ENCODE measurements around the gene AURKAIP1. TPM values are rescaled to one million over a fixed set of nuclear protein-coding genes. Genes with fewer than 3 reads are reported as not detected.

Gene AURKAIP1
- 103 to 195 TPM (median 175 TPM) in 5 replicates for total RNA-seq (2022; extraction: Qiagen RNA extraction)

GRCh38 chr1:1374929-1375662 lies at the start of gene AURKAIP1:
Gene AURKAIP1 (minus strand): TSS chr1:1375207. CDS start chr1:1374756, 451 bp downstream.

GRCh38 chr1:1421147-1421906 lies 46.3 kb upstream of the AURKAIP1 start, which contains the start of gene ANKRD65:
Gene ANKRD65 (minus strand): TSS chr1:1421276. CDS start chr1:1421005, 271 bp downstream.

GRCh38 chr1:1406821-1407635 lies 32.0 kb upstream of the AURKAIP1 start, which contains the start of gene MRPL20:
Gene MRPL20 (minus strand): TSS chr1:1407293. CDS start chr1:1407217, 76 bp downstream.

GRCh38 chr1:1399187-1399871 lies 24.3 kb upstream of the AURKAIP1 start, which contains the start of gene CCNL2:
Gene CCNL2 (minus strand): TSS chr1:1399335. CDS start chr1:1399306, 29 bp downstream.

GRCh38 chr1:1358433-1359271 lies 16.4 kb downstream of the AURKAIP1 start, which contains the start of gene MXRA8:
Gene MXRA8 (minus strand): TSS chr1:1358555. CDS start chr1:1358504, 51 bp downstream.

GRCh38 chr1:1349256-1350012 lies 25.6 kb downstream of the AURKAIP1 start, which contains the start of gene DVL1:
Gene DVL1 (minus strand): TSS chr1:1349418. CDS start chr1:1349065, 353 bp downstream.

GRCh38 chr1:1331068-1331965 lies 43.7 kb downstream of the AURKAIP1 start, which contains the start of gene TAS1R3:
Gene TAS1R3 (plus strand): TSS chr1:1331280. CDS start chr1:1331346, 66 bp downstream.

GRCh38 chr1:1324524-1325287 lies 50.3 kb downstream of the AURKAIP1 start, which contains the start of the genes CPTP and INTS11:
Gene CPTP (plus strand): TSS chr1:1324802. CDS start chr1:1326911, 2,109 bp downstream.
Gene INTS11 (minus strand): TSS chr1:1324660. CDS start chr1:1324608, 52 bp downstream.

Other genes starting within 250 kb of the AURKAIP1 start
- not detected in 5 replicates for gene TTLL10, start 201.3 kb downstream of the AURKAIP1 start, total RNA-seq (2022; extraction: Qiagen RNA extraction)
- 0.11 to 0.25 TPM (median 0.15 TPM) in 3 of 5 replicates, not detected in the others for gene TNFRSF18, start 168.6 kb downstream of the AURKAIP1 start, total RNA-seq (2022; extraction: Qiagen RNA extraction)
- 0.07 to 0.18 TPM (median 0.13 TPM) in 4 of 5 replicates, not detected in the other for gene TNFRSF4, start 161.1 kb downstream of the AURKAIP1 start, total RNA-seq (2022; extraction: Qiagen RNA extraction)
- gene SDF4, start 143.2 kb downstream of the AURKAIP1 start, total RNA-seq (2022; extraction: Qiagen RNA extraction), result 108 to 138 TPM (median 133 TPM) in 5 replicates
- gene B3GALT6, start 143.0 kb downstream of the AURKAIP1 start, total RNA-seq (2022; extraction: Qiagen RNA extraction), result 10.8 to 22.2 TPM (median 19.5 TPM) in 5 replicates
- gene C1QTNF12, start 128.5 kb downstream of the AURKAIP1 start, total RNA-seq (2022; extraction: Qiagen RNA extraction), result 1.4 to 2.3 TPM (median 1.8 TPM) in 5 replicates
- 38.8 to 48.3 TPM (median 46.8 TPM) in 5 replicates for gene UBE2J2, start 101.4 kb downstream of the AURKAIP1 start, total RNA-seq (2022; extraction: Qiagen RNA extraction)
- 0.70 to 1.7 TPM (median 1.3 TPM) in 5 replicates for gene SCNN1D, start 94.8 kb downstream of the AURKAIP1 start, total RNA-seq (2022; extraction: Qiagen RNA extraction)
- 10.6 to 21.4 TPM (median 20.6 TPM) in 5 replicates for gene ACAP3, start 67.3 kb downstream of the AURKAIP1 start, total RNA-seq (2022; extraction: Qiagen RNA extraction)
- 17.0 to 27.7 TPM (median 26.5 TPM) in 5 replicates for gene PUSL1, start 66.6 kb downstream of the AURKAIP1 start, total RNA-seq (2022; extraction: Qiagen RNA extraction)
- 42.4 to 66.0 TPM (median 63.3 TPM) in 5 replicates for gene INTS11, start 50.5 kb downstream of the AURKAIP1 start, total RNA-seq (2022; extraction: Qiagen RNA extraction)
- gene CPTP, start 50.4 kb downstream of the AURKAIP1 start, total RNA-seq (2022; extraction: Qiagen RNA extraction), result 15.8 to 23.0 TPM (median 21.1 TPM) in 5 replicates
- 0.12 to 0.17 TPM (median 0.14 TPM) in 5 replicates for gene TAS1R3, start 43.9 kb downstream of the AURKAIP1 start, total RNA-seq (2022; extraction: Qiagen RNA extraction)
- gene DVL1, start 25.8 kb downstream of the AURKAIP1 start, total RNA-seq (2022; extraction: Qiagen RNA extraction), result 46.8 to 86.9 TPM (median 77.1 TPM) in 5 replicates
- 0.07 to 0.29 TPM (median 0.27 TPM) in 5 replicates for gene MXRA8, start 16.7 kb downstream of the AURKAIP1 start, total RNA-seq (2022; extraction: Qiagen RNA extraction)
- gene CCNL2, start 24.1 kb upstream of the AURKAIP1 start, total RNA-seq (2022; extraction: Qiagen RNA extraction), result 37.8 to 63.9 TPM (median 59.4 TPM) in 5 replicates
- 128 to 150 TPM (median 137 TPM) in 5 replicates for gene MRPL20, start 32.1 kb upstream of the AURKAIP1 start, total RNA-seq (2022; extraction: Qiagen RNA extraction)
- gene ANKRD65, start 46.1 kb upstream of the AURKAIP1 start, total RNA-seq (2022; extraction: Qiagen RNA extraction), result 0.04 to 0.07 TPM (median 0.06 TPM) in 4 of 5 replicates, not detected in the other
- 4.1 to 18.3 TPM (median 15.7 TPM) in 5 replicates for gene VWA1, start 60.5 kb upstream of the AURKAIP1 start, total RNA-seq (2022; extraction: Qiagen RNA extraction)
- not detected in 5 replicates for gene ATAD3C, start 74.5 kb upstream of the AURKAIP1 start, total RNA-seq (2022; extraction: Qiagen RNA extraction)
- 1.2 to 3.5 TPM (median 3.1 TPM) in 5 replicates for gene ATAD3B, start 96.6 kb upstream of the AURKAIP1 start, total RNA-seq (2022; extraction: Qiagen RNA extraction)
- 28.8 to 40.6 TPM (median 38.0 TPM) in 5 replicates for gene ATAD3A, start 137.0 kb upstream of the AURKAIP1 start, total RNA-seq (2022; extraction: Qiagen RNA extraction)
- 0.37 to 0.80 TPM (median 0.47 TPM) in 5 replicates for gene TMEM240, start 165.4 kb upstream of the AURKAIP1 start, total RNA-seq (2022; extraction: Qiagen RNA extraction)
- 96.0 to 109 TPM (median 104 TPM) in 5 replicates for gene SSU72, start 199.7 kb upstream of the AURKAIP1 start, total RNA-seq (2022; extraction: Qiagen RNA extraction)
- gene FNDC10, start 224.9 kb upstream of the AURKAIP1 start, total RNA-seq (2022; extraction: Qiagen RNA extraction), result 5.8 to 9.6 TPM (median 9.2 TPM) in 5 replicates
- gene MIB2, start 240.3 kb upstream of the AURKAIP1 start, total RNA-seq (2022; extraction: Qiagen RNA extraction), result 10.5 to 23.6 TPM (median 21.4 TPM) in 5 replicates